ENCODE results near the gene MAP1B.

DNA sequence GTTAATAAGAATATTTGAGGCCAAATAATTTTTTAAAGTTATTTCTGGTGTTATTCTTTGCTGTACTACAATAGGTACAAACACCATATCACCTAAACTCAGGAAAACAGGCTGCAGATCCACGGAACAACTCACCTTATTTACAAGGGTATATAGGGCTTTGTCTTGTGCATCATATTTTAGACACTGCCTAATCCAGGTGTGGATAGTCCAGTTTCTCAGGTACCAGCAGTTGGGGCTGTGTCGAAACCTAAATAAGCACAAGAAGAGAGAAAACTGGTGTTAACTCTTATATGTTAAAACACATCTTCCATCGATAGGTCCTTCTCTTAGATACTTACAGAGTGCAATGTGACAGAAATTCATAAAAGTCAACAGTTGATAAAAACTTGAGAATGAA, 130.6 kb downstream of the MAP1B start:
- TF ChIP-seq, protein P1, sequence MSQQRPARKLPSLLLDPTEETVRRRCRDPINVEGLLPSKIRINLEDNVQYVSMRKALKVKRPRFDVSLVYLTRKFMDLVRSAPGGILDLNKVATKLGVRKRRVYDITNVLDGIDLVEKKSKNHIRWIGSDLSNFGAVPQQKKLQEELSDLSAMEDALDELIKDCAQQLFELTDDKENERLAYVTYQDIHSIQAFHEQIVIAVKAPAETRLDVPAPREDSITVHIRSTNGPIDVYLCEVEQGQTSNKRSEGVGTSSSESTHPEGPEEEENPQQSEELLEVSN (IDR thresholded peaks at IDR 0.05; ENCODE audit: borderline replicate concordance, low read depth) = no peak
- TF ChIP-seq TP53 (CRISPR knock-in tag; IDR thresholded peaks at IDR 0.05) = no peak
- TF ChIP-seq, protein P2, sequence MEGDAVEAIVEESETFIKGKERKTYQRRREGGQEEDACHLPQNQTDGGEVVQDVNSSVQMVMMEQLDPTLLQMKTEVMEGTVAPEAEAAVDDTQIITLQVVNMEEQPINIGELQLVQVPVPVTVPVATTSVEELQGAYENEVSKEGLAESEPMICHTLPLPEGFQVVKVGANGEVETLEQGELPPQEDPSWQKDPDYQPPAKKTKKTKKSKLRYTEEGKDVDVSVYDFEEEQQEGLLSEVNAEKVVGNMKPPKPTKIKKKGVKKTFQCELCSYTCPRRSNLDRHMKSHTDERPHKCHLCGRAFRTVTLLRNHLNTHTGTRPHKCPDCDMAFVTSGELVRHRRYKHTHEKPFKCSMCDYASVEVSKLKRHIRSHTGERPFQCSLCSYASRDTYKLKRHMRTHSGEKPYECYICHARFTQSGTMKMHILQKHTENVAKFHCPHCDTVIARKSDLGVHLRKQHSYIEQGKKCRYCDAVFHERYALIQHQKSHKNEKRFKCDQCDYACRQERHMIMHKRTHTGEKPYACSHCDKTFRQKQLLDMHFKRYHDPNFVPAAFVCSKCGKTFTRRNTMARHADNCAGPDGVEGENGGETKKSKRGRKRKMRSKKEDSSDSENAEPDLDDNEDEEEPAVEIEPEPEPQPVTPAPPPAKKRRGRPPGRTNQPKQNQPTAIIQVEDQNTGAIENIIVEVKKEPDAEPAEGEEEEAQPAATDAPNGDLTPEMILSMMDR (IDR thresholded peaks at IDR 0.05) = no peak
- TF ChIP-seq, protein P3, sequence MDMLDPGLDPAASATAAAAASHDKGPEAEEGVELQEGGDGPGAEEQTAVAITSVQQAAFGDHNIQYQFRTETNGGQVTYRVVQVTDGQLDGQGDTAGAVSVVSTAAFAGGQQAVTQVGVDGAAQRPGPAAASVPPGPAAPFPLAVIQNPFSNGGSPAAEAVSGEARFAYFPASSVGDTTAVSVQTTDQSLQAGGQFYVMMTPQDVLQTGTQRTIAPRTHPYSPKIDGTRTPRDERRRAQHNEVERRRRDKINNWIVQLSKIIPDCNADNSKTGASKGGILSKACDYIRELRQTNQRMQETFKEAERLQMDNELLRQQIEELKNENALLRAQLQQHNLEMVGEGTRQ (IDR thresholded peaks at IDR 0.05) = no peak
- TF ChIP-seq CEBPB (IDR thresholded peaks at IDR 0.05) = no peak
- TF ChIP-seq ZNF302 (CRISPR knock-in tag; IDR thresholded peaks at IDR 0.05) = no peak
- no peak for TF ChIP-seq RFX5 (IDR thresholded peaks at IDR 0.05)
- TF ChIP-seq POLR2A (IDR thresholded peaks at IDR 0.05; ENCODE audit: low read length) = no peak
- no peak for TF ChIP-seq JUN (IDR thresholded peaks at IDR 0.05)
- TF ChIP-seq NR3C1 (IDR thresholded peaks at IDR 0.05) = no peak
- no peak for TF ChIP-seq CHD2 (IDR thresholded peaks at IDR 0.05; ENCODE audit: low read length, partially characterized antibody)
